GM19455 (cell line): ENCODE data around the gene FHIT.

ENCODE experiments used
- ATAC-seq: cut with Tn5 transposase; IDR thresholded peaks from one replicate; pipeline ENCODE4 v1.9.1; 2021; ENCODE audit not compliant: unreplicated experiment

Gene FHIT

DNA sequence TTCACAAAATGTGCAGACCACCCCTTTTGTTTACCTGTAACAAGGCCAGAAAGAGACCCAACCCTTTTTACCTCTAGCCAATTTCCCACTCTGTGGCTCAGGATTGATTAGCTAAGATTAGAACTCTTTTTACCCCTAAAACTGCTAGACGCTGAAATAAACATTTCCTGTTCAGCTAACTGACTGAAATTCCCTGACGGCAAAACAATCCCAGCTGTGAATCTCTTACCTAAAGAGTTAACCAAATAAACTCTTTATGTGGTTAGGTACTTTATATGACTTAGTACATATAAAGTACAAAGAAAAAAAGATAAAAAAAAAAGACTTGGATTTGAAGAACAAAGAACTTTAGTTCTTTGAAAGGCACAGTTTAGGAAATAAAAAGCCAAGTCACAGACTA, 988.7 kb downstream of the FHIT start:
- ATAC-seq, result no peak

DNA sequence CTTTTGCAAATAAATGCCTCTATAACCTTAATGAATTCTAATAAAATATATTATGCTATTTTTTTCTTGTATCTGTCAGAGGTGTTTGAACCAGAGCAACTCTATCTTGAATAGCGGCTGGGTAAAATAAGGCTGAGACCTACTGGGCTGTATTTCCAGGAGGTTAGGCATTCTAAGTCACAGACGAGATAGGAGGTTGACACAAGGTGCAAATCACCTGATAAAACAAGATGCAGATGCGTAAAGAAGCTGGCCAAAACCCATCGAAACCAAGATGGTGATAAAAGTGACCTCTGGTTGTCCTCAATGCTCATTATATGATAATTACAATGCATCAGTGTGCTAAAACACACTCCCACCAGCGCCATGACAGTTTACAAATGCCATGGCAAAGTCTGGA, 990.7 kb downstream of the FHIT start:
- no peak for ATAC-seq

DNA sequence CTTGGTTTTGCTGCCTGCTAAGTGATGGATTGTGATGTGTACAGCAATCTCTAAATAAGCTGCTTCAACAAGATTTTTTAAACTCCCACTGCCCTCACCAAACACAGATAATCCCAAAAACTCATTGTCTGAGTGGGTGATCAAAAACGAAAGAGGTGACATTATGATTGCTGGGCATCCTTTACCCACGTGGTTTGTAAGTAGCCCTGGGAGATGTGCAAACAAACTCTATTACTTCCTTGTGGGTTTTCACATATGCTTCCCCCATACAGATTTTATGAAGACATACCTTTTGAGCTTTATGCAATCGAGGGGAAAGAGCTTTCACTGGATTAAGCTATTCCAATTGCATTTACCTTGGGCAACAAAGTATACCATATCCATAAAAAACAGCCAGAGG, 1000.4 kb downstream of the FHIT start:
- ATAC-seq, result no peak

DNA sequence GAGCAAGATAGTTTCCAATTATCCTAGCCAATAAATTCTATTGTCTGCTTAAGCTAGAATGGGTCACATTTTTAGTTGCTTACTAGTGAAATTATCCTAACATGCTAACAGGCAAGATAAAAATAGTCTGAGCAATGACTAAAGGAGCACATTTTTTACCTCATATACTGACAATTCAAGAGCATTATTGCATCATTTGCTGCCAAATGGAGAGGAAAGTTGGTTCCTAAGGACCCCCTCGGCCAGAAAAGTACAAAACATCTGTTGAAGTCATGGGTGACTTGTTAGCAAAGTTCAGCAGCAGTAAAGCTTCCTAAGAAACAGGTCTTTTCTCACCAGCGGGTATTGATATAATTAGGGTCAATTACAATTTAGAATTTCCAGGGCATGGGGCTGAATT, 1001.0 kb downstream of the FHIT start:
- ATAC-seq, result no peak

DNA sequence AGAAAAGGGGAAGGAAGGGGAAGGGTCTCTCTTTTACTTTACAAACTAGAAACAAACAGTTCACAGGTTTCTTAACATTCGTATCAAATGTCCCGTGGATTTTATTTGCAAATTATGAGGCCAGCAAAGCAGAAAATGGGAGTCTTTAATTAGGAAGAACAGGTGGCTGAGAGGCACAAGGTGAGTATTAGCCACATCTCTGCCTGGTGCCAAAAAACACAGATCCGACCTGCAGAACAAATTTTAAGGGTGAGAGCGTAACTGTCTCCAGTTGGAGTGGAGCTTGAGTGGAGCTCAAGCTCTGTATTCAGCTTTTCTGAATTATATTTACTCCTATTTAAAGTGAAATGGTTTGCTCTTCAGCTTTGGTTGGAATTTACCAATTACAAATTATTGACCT, 1004.9 kb downstream of the FHIT start:
- ATAC-seq, result no peak

DNA sequence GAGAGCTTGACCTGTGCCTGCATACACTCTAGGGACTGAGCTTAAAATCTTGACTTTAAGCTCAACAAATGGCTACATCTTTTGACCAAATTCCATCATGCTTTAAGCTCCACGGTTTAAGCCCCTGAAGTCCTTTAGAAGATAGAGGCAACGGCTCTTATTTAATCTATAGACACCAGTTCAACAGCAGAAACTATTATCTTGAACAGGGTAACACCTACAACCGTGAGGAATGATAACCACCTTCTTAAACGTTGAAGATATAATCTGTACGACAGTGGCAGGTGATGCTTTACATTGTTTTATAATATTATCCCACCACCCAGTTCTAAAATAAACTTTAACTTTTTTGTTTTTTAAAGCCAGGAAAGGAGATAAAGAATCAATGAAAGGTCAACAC, 1007.8 kb downstream of the FHIT start:
- no peak for ATAC-seq

DNA sequence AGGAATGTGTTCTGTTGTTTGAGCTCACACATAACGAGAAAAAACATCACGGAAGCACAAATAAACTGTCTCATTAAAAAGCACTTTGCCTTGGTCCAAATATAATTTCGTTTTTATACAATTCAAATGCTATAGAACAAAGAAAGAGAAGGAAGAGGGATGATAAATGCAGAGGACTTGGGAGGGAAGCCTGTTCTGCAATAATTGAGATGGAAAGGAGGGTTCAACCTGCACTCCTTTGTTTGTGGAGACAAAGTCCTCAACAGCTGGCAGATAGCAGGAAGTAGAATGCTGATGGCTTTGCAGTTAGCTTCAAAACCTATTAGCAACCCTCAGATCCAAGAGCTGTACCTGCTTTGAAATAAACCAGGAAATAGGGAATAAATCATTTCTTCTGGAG, 1010.8 kb downstream of the FHIT start:
- ATAC-seq, result no peak

DNA sequence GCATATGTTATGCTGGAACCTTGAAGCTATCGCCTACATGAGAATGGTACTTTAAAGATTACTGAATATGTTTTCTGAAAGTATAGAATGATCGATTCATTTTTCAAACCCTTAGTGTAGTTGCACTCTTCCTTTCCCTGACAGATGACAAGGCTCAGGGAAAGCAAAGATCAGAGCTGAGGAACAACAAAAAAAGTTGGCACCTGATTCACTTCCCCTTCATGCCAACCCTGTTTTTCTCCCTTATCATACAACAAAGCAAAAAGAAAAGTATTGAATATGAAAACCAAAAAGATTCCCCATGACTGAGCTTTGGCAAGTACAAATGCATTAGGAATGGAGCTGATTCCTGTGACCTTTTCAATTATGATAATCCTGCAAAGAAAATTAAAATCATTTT, 1012.7 kb downstream of the FHIT start:
- no peak for ATAC-seq

DNA sequence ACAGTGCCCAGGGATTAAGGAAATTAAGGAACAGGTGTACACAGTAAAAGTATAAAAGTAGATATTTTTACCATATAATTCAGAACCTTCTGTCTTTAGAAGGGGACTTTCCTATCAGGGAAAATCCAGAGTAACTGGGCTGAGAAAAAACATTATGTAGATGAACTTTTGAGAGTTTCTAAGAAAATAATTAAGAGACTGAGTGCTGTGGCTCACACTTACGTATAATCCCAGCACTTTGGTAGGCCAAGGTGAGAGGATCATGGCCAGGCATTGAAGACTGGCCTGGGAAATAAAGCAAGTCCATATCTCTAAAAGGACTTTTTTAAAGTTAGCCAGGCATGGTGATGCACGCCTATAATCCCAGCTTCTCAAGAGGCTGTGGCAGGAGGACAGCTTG, 1021.8 kb downstream of the FHIT start:
- no peak for ATAC-seq

DNA sequence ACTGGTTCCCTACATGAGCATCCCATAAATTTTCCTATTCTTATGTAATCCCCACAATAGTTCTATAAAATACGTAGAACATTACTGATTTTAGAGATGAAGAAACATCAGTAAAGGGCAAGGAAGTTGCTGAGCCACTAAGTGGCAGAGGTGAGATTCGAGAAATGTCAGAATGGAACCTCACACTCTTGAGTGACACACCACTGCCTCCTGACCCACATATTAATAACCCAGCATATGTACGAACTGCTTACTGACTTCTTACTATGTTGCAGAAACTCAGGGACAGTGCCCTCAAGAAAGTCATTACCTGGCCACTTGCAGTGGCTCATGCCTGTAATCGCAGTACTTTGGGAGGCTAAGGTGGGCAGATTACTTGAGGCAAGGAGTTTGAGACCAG, 1022.4 kb downstream of the FHIT start:
- ATAC-seq, result no peak

DNA sequence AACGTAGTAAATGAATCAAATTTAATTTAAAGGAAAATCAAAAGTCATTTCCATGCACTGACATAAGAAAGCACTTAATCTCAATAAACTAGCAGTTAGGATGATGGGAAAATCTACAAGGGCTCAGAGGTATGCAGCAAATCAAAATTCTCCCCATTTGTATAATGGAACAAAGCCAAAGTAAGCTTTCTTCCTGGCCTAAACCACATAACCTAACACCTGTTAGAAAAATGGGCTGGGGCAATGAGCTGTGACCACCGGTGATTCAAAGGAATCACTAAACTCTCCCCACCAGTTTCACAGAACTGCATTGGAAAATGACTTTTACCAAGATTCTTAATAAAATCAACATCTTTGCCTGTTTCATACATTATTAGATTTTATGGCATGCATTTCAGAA, 1024.3 kb downstream of the FHIT start:
- ATAC-seq, result no peak

DNA sequence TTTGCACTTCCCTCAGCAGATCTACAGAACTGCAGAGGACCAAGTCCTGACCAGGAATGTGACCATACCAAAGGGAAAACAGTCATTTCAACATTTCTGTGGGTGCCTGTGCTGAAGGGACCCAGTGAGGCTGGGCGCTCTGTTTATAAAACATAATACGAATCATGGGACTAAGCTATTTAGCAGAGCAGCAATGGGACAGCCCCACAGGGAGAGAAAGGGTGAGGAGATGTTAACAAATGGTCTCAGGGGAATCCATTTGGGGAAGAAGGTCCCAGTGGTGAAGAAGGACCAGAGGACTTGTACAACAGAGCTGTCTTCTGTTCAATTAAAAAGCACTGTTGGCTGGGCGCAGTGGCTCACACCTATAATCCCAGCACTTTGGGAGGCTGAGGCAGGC, 1025.4 kb downstream of the FHIT start:
- no peak for ATAC-seq

DNA sequence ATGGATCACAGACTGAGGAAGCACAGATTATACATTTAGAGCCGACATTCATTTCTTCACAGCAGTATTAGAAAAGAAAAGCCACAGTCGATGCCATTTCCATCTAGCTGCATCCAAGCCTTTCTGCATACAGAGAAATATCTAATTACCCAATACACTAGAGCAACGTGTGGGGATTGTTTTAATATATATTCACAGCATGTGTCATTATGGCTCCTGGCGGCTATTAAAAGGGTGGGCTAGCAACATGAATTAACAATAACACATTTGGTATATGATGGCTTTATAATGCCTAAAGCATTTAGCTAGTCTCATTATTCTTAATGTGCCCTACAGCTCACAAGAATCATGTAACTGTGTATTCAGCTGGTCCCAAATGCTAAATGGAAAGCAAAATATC, 1030.5 kb downstream of the FHIT start:
- ATAC-seq, result no peak

DNA sequence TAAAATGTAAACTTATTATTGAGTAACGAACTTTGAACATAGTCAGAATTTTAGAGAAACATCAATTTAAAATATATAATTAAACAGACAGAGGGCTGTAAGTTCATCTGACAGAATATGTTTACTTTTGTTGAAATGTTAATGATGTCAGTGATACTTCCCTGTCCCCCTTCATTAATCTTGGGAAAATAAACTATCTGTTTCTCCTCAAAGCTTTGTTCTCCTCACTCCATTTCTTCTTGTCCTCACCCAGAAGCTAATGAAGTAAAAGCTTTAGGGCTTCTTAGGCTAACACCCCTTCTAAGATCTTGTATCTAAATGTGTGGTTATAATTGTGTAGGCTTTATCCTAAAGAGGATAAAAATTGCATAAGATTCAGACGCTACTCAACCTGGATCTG, 1031.8 kb downstream of the FHIT start:
- no peak for ATAC-seq

DNA sequence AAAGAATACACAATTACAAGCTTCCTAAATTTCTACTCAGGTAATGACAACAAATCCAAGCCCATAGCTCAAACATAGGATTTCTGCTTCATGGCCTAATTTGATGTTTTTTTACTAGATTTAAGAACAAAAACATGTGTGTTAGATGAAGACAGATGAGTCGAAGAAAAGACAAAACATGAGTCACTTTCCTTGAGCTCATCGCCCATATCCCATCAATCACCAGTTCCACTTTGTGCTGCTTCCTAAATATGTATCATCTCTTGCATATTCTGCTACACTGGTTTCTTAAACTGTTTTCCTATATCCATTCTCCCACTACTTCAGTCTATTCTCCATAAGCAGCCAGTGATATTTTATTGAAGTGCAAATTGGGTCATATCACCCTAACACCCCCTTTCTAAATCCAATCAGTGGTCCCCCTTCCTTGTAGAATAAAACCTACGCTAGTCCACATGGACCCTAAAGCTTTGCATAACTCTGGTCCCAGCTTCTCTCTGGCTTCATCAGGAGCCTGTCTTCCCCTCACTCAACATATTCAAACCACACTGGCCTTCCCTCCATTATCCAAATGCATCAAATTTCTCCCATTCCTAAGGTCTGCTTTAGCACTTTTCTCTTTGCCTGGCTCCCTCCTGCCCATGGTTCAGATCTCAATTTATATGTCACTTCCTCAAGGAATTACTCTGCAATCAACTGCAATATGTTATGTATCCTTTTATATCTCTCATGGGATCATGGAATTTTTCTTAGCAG, 1033.9 kb downstream of the FHIT start:
- ATAC-seq, result no peak

DNA sequence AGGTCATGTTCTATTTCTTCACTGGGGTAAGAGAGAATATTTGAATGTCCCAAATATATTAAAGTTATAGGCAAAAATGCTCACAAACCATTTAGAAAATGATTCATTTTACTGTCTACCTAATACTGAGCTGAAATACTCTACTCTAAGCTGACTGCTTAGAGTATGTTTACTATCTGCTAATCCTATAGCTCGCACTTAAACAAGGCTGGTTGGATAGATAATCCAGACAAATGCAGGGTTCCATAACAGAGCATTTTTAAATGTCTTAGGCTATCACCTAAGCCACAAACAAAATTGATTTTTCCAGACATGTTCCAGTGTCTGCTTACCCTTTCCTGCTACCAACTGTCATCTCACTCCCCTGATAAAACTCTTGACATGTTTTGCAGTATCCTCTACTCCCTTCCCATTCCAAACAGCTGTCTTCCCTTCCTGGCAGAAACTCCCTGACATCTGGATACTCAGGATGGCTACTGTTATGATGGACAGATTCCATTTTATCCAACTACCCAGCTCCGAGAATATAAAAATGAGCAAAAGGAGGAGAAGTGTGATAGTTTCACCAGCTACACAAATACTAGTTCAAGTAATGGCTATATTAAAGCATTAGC, 1034.7 kb downstream of the FHIT start:
- no peak for ATAC-seq

DNA sequence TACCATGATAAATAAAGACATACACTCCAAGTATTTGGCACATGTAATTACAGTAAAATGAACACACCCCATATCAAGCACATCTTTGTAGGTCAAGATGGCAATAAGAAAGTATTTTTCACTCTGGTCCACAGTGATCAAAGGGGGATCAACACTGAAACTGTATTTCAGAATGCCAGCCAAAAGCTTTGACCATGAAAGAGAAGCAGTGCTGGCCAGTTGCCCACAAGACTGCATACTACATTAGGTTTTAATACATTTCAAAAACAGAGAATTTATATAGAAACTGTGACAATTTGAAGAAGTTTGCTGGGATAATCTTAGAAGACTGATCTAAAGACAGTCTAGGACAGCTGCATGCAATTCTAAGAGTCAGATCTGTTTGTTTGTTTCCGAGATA, 1035.3 kb downstream of the FHIT start:
- ATAC-seq, result no peak

DNA sequence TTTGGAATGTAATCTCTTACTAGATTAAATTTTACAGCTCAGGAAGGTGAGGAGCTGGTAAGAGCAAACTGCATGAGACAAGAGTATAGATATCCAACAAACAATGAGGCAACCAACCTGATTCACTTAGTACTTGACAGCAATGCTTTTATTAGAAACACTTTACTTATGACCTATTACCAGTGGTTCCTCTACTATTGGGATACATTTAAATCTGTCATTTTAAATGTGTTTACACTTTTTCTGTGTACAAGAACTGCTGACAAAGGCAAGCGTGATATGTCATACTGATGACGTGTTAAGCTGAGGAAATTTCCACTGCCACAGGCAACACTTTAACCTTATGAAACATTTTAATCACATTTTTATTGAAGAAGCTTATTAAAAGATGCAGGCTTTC, 1043.3 kb downstream of the FHIT start:
- ATAC-seq, result no peak

DNA sequence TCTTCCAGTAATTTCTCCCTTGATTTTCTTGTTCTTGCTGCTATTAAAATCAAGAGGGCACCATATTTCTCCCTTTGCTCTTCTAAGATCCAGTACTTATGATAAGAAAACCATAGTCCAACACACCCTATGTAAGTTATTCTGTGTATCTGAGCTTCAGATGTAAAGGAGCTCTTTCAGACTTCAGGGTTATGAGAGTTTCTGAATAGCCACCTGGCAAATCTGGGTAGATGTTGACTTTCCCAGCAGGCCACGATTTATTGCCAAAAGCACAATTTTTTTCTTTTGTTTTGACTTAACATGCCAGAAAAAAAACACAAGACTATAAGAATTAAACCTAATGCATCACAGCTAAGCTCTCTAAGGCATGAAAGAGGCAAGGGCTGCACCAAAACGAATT, 1045.0 kb downstream of the FHIT start:
- ATAC-seq, result no peak

DNA sequence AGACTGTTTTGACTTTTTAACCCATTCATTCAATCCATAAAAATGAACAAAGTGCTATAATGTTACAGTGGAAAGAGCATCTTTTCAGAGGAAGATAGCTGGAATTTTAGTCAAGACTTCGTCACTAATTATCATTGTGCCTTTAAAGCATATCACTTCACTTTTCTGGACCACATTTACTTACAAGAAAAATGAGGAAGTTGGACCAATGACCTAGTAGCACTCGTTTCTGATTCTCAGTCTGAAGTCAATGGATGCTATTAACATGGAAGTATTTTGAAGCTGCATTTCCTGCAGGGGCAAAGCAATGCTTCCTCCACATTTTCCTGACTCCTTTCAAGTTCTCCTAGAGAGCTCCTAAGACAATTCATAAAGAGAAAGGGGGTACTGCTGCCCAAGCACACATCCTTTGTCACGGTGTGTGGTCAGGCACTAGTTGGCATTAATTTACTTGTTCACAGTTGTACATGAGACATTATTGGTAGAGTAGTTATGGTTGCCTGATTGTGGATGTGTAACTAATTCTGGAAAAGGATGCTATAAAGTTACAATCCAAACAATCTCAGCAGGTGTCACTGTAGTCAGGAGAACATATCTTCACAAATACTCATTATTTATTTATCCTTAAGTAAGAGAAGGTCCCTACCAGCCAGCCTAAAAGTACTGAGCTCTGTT, 1049.1 kb downstream of the FHIT start:
- no peak for ATAC-seq

DNA sequence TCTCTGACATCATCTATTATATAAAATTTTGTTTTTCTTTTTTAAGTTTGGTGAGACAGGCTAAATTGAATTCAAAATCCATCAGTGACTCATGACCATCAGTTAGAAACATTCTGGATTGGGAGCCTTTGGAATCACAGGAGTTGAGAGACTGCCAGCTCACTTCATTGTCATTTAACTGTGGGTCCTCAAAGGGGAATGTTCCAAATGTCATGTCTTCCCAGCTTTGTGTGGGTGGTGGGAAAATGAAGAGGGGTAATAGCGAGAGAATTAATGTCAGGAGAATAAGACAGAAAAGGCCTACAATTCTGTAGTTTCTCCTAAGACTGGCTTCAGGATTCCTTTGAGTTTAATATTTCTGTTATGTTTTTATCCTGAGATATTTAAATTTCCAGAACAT, 1051.9 kb downstream of the FHIT start:
- no peak for ATAC-seq

DNA sequence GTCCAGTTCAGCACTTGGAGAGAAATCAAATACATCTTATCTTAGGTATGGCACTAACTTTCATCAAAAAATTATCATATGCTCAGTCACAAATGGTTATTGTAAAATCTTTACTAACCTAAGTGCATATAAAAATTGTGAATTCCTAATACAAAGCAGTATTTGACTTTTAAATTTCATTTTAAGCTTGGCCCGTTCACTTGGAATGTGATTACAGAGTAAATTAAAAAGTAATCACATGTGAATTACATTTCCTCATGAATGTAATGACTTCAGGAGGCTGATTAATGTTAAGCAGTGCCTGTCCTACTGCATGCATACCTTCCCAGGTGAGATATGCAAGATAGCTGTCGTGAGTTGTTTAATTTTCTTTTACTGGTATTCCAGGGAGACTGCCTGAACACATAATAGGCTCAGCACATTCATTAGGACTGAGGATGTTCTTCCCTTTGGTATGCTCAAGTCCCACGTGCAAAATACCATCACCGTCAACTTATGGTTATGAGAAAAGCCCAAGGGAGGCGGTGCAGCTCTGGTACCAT, 1053.0 kb downstream of the FHIT start:
- ATAC-seq, result no peak
